Activated T-cell treated with anti-CD3 and anti-CD28 coated beads, Interleukin-2, amount 50 U/mL, for 72 hours (primary cell): ENCODE data around the gene DMRT2. TPM values are rescaled to one million over a fixed set of nuclear protein-coding genes. Genes with fewer than 3 reads are reported as not detected.

Source experiments
- ATAC-seq, 2 donors: fragments of 150-1000 bp; cut with Tn5 transposase; replicated peaks in 1 of 2; 2 replicates each; pipeline ENCODE4 v1.10.0; 2021; ENCODE audit warnings: moderate library complexity in 2 of 2, mild to moderate bottlenecking in 1 of 2
- DNase-seq, 2 donors: peaks; one replicate each; pipeline ENCODE4 v3.0.0; 2021 to 2022; ENCODE audit warnings: mixed read lengths in 1 of 2
- H3K27ac Mint-ChIP-seq: one replicate; pipeline ENCODE4 v1.8.0; 2022; ENCODE audit warnings: mild to moderate bottlenecking, moderate library complexity, mixed read lengths
- H3K27me3 Mint-ChIP-seq: one replicate; pipeline ENCODE4 v1.8.0; 2022; ENCODE audit warnings: low read depth, mixed read lengths
- H3K36me3 Mint-ChIP-seq, 2 donors: one replicate each; pipeline ENCODE4 v1.8.0; 2022; ENCODE audit warnings: mixed read lengths in 2 of 2, mild to moderate bottlenecking in 1 of 2; ENCODE audit not compliant: insufficient read depth in 2 of 2
- H3K4me1 Mint-ChIP-seq: one replicate; pipeline ENCODE4 v1.8.0; 2022; ENCODE audit warnings: low read depth, mixed read lengths
- H3K4me3 Mint-ChIP-seq, 2 donors: one replicate each; pipeline ENCODE4 v1.8.0; 2022; ENCODE audit warnings: mild to moderate bottlenecking in 2 of 2, mixed read lengths in 2 of 2, moderate library complexity in 2 of 2
- H3K9me3 Mint-ChIP-seq, 2 donors: one replicate each; pipeline ENCODE4 v1.8.0; 2022; ENCODE audit warnings: mixed read lengths in 2 of 2
- total RNA-seq, 2 donors: library from RNA; stranded (reverse); gene quantifications; one replicate each; pipeline ENCODE4 v1.2.3, GENCODE V29; 2022

Gene DMRT2
- not detected for total RNA-seq

GRCh38 chr9:1050125-1050895 lies at the start of gene DMRT2:
Gene DMRT2, plus strand, starts transcription at chr9:1050357. Its CDS starts 1,257 bp downstream, at chr9:1051614.
- DNase-seq (peak; percentile 59 to 67), ATAC-seq (peak; percentile 79 to 80)
- Mint-ChIP-seq H3K27me3 (peaks cover 84% of the 10 kb centered on the region), H3K36me3 (peaks cover 4 to 8% of the 10 kb centered on the region in 2 donors), H3K4me1 (peaks cover 57% of the 10 kb centered on the region), H3K4me3 (peak within 1 kb of the TSS; percentile 83 to 92), H3K27ac (peak within 1 kb of the TSS; percentile 76), H3K9me3 (no peaks in the 10 kb centered on the region)

- DNase-seq (no peak), ATAC-seq (no peak)
- Mint-ChIP-seq H3K9me3 (no peaks in the 10 kb centered on the region), H3K4me3 (no peak overlapping the region), H3K27ac (no peak overlapping the region), H3K36me3 (no peaks in the 10 kb centered on the region), H3K27me3 (peaks cover 24% of the 10 kb centered on the region), H3K4me1 (peaks cover 6% of the 10 kb centered on the region)
Measured at GRCh38 chr9:1001838-1002237, 48.3 kb upstream of the DMRT2 start.

- Mint-ChIP-seq H3K4me3 (no peak overlapping the region), H3K27me3 (peaks cover 24% of the 10 kb centered on the region), H3K4me1 (peaks cover 6% of the 10 kb centered on the region), H3K9me3 (no peaks in the 10 kb centered on the region), H3K36me3 (no peaks in the 10 kb centered on the region), H3K27ac (no peak overlapping the region)
- DNase-seq = no peak
- ATAC-seq = no peak
Measured at GRCh38 chr9:1002678-1003077, 47.5 kb upstream of the DMRT2 start.

- Mint-ChIP-seq H3K4me1 (peaks cover 19% of the 10 kb centered on the region), H3K27ac (no peak overlapping the region), H3K4me3 (no peak overlapping the region), H3K36me3 (no peaks in the 10 kb centered on the region), H3K9me3 (no peaks in the 10 kb centered on the region), H3K27me3 (peaks cover 26% of the 10 kb centered on the region)
- peak in 1 of 2 donors; percentile 39 for ATAC-seq
- DNase-seq = peak in 1 of 2 donors; percentile 10
Measured at GRCh38 chr9:1005043-1005667, 45.0 kb upstream of the DMRT2 start.

GRCh38 chr9:1007312-1007711 lies 42.8 kb upstream of the DMRT2 start:
- Mint-ChIP-seq H3K4me3 (no peak overlapping the region), H3K36me3 (no peaks in the 10 kb centered on the region), H3K4me1 (peaks cover 19% of the 10 kb centered on the region), H3K27me3 (peaks cover 25% of the 10 kb centered on the region), H3K27ac (no peak overlapping the region), H3K9me3 (no peaks in the 10 kb centered on the region)
- no peak for ATAC-seq
- no peak for DNase-seq

- H3K9me3 Mint-ChIP-seq = no peaks in the 10 kb centered on the region
- no peak overlapping the region for H3K4me3 Mint-ChIP-seq
- peaks cover 30% of the 10 kb centered on the region for H3K27me3 Mint-ChIP-seq
- DNase-seq (no peak), ATAC-seq (no peak)
- H3K27ac Mint-ChIP-seq = no peak overlapping the region
- no peaks in the 10 kb centered on the region for H3K36me3 Mint-ChIP-seq
- H3K4me1 Mint-ChIP-seq = peaks cover 19% of the 10 kb centered on the region
Measured at GRCh38 chr9:1008216-1008615, 41.9 kb upstream of the DMRT2 start.

GRCh38 chr9:1009101-1009707 lies 41.0 kb upstream of the DMRT2 start:
- no peaks in the 10 kb centered on the region for H3K36me3 Mint-ChIP-seq
- DNase-seq (peak; percentile 81 to 86), ATAC-seq (peak; percentile 98 to 99)
- H3K27me3 Mint-ChIP-seq = peaks cover 30% of the 10 kb centered on the region
- no peak overlapping the region for H3K27ac Mint-ChIP-seq
- H3K4me1 Mint-ChIP-seq = peaks cover 19% of the 10 kb centered on the region
- no peaks in the 10 kb centered on the region for H3K9me3 Mint-ChIP-seq
- H3K4me3 Mint-ChIP-seq = no peak overlapping the region

GRCh38 chr9:1013021-1013420 lies 37.1 kb upstream of the DMRT2 start:
- H3K36me3 Mint-ChIP-seq = no peaks in the 10 kb centered on the region
- peaks cover 14% of the 10 kb centered on the region for H3K4me1 Mint-ChIP-seq
- DNase-seq = no peak
- H3K9me3 Mint-ChIP-seq = no peaks in the 10 kb centered on the region
- H3K27ac Mint-ChIP-seq = no peak overlapping the region
- ATAC-seq = no peak
- H3K4me3 Mint-ChIP-seq = no peak overlapping the region
- peaks cover 14% of the 10 kb centered on the region for H3K27me3 Mint-ChIP-seq

- DNase-seq (no peak), ATAC-seq (no peak)
- Mint-ChIP-seq H3K27me3 (peaks cover 7% of the 10 kb centered on the region), H3K36me3 (no peaks in the 10 kb centered on the region), H3K4me1 (peaks cover 5% of the 10 kb centered on the region), H3K9me3 (no peaks in the 10 kb centered on the region), H3K4me3 (no peak overlapping the region), H3K27ac (no peak overlapping the region)
Measured at GRCh38 chr9:1014225-1014624, 35.9 kb upstream of the DMRT2 start.

- no peaks in the 10 kb centered on the region for H3K36me3 Mint-ChIP-seq
- peaks cover 7% of the 10 kb centered on the region for H3K27me3 Mint-ChIP-seq
- no peak for ATAC-seq
- H3K4me3 Mint-ChIP-seq = no peak overlapping the region
- no peak overlapping the region for H3K27ac Mint-ChIP-seq
- peaks cover under 1% of the 10 kb centered on the region for H3K4me1 Mint-ChIP-seq
- no peaks in the 10 kb centered on the region for H3K9me3 Mint-ChIP-seq
- DNase-seq = no peak
Measured at GRCh38 chr9:1014640-1015039, 35.5 kb upstream of the DMRT2 start.

- DNase-seq (peak; percentile 13 to 20), ATAC-seq (peak in 1 of 2 donors; percentile 44)
- H3K36me3 Mint-ChIP-seq = no peaks in the 10 kb centered on the region
- peaks cover 9% of the 10 kb centered on the region for H3K27me3 Mint-ChIP-seq
- H3K4me3 Mint-ChIP-seq = no peak overlapping the region
- no peaks in the 10 kb centered on the region for H3K4me1 Mint-ChIP-seq
- no peak overlapping the region for H3K27ac Mint-ChIP-seq
- H3K9me3 Mint-ChIP-seq = peaks cover 0 to 1% of the 10 kb centered on the region in 2 donors
Measured at GRCh38 chr9:1018121-1018520, 32.0 kb upstream of the DMRT2 start.

- Mint-ChIP-seq H3K36me3 (no peaks in the 10 kb centered on the region), H3K27ac (no peak overlapping the region), H3K4me3 (no peak overlapping the region), H3K4me1 (no peaks in the 10 kb centered on the region), H3K9me3 (peaks cover 0 to 1% of the 10 kb centered on the region in 2 donors), H3K27me3 (peaks cover 37% of the 10 kb centered on the region)
- DNase-seq (no peak), ATAC-seq (peak in 1 of 2 donors; percentile 23)
Measured at GRCh38 chr9:1024112-1024511, 26.0 kb upstream of the DMRT2 start.

- Mint-ChIP-seq H3K9me3 (peaks cover 0 to 1% of the 10 kb centered on the region in 2 donors), H3K27ac (no peak overlapping the region), H3K4me1 (no peaks in the 10 kb centered on the region), H3K36me3 (no peaks in the 10 kb centered on the region), H3K27me3 (peaks cover 40% of the 10 kb centered on the region), H3K4me3 (no peak overlapping the region)
- ATAC-seq = no peak
- no peak for DNase-seq
Measured at GRCh38 chr9:1025131-1025530, 25.0 kb upstream of the DMRT2 start.
